ENCODE measurements around the gene OPN5.

Gene OPN5

GRCh38 chr6:47787620-47788497 lies 6.0 kb downstream of the OPN5 start:
- no peak for TF ChIP-seq OSR1 (CRISPR knock-in tag; IDR thresholded peaks at IDR 0.05)
- TF ChIP-seq ZNF565 (CRISPR knock-in tag; conservative IDR thresholded peaks at IDR 0.05; ENCODE audit: low read depth) = no peak
- TF ChIP-seq GLIS3 (CRISPR knock-in tag; IDR thresholded peaks at IDR 0.05) = no peak
- TF ChIP-seq ZFP3 (CRISPR knock-in tag; IDR thresholded peaks at IDR 0.05) = no peak
- no peak for TF ChIP-seq ZC3H10 (CRISPR knock-in tag; IDR thresholded peaks at IDR 0.05)
- TF ChIP-seq PATZ1 (CRISPR knock-in tag; IDR thresholded peaks at IDR 0.05; ENCODE audit: borderline replicate concordance) = no peak
- TF ChIP-seq ESRRG (CRISPR knock-in tag; IDR thresholded peaks at IDR 0.05) = no peak
- peak; percentile 94 for ATAC-seq

- TF ChIP-seq ARNTL (CRISPR knock-in tag; IDR thresholded peaks at IDR 0.05; ENCODE audit: borderline replicate concordance, low read depth) (no peak), TCF4 (CRISPR knock-in tag; IDR thresholded peaks at IDR 0.05; ENCODE audit: borderline replicate concordance) (no peak), ESRRG (CRISPR knock-in tag; IDR thresholded peaks at IDR 0.05) (no peak), ISL1 (CRISPR knock-in tag; IDR thresholded peaks at IDR 0.05) (no peak)
- peak; percentile 44 for ATAC-seq
Measured at GRCh38 chr6:47788498-47788884, 6.7 kb downstream of the OPN5 start.

GRCh38 chr6:47789553-47789952 lies 7.7 kb downstream of the OPN5 start:
- TF ChIP-seq ARNTL (CRISPR knock-in tag; IDR thresholded peaks at IDR 0.05; ENCODE audit: borderline replicate concordance, low read depth) (no peak), POU6F1 (CRISPR knock-in tag; IDR thresholded peaks at IDR 0.05; ENCODE audit: borderline replicate concordance, low read depth) (no peak), OSR1 (CRISPR knock-in tag; IDR thresholded peaks at IDR 0.05) (no peak), ZNF8 (CRISPR knock-in tag; IDR thresholded peaks at IDR 0.05) (no peak), ZFP3 (CRISPR knock-in tag; IDR thresholded peaks at IDR 0.05) (no peak), ESRRG (CRISPR knock-in tag; IDR thresholded peaks at IDR 0.05) (no peak), RARB (CRISPR knock-in tag; IDR thresholded peaks at IDR 0.05) (no peak), ISL1 (CRISPR knock-in tag; IDR thresholded peaks at IDR 0.05) (no peak), TSHZ2 (CRISPR knock-in tag; IDR thresholded peaks at IDR 0.05) (no peak), TCF4 (CRISPR knock-in tag; IDR thresholded peaks at IDR 0.05; ENCODE audit: borderline replicate concordance) (no peak), TOX (CRISPR knock-in tag; IDR thresholded peaks at IDR 0.05; ENCODE audit: borderline replicate concordance) (no peak), CREB5 (CRISPR knock-in tag; IDR thresholded peaks at IDR 0.05; ENCODE audit: low read depth) (no peak), ZNF70 (CRISPR knock-in tag; IDR thresholded peaks at IDR 0.05) (no peak), BACH2 (CRISPR knock-in tag; IDR thresholded peaks at IDR 0.05; ENCODE audit: borderline replicate concordance) (no peak)
- no peak for ATAC-seq

- no peak for ATAC-seq
- no peak for TF ChIP-seq PPARA (CRISPR knock-in tag; IDR thresholded peaks at IDR 0.05; ENCODE audit: borderline replicate concordance)
- TF ChIP-seq OSR1 (CRISPR knock-in tag; IDR thresholded peaks at IDR 0.05) = no peak
- TF ChIP-seq ZNF70 (CRISPR knock-in tag; IDR thresholded peaks at IDR 0.05) = no peak
- no peak for TF ChIP-seq TSHZ2 (CRISPR knock-in tag; IDR thresholded peaks at IDR 0.05)
- TF ChIP-seq ZFP3 (CRISPR knock-in tag; IDR thresholded peaks at IDR 0.05) = no peak
- TF ChIP-seq TCF4 (CRISPR knock-in tag; IDR thresholded peaks at IDR 0.05; ENCODE audit: borderline replicate concordance) = no peak
- no peak for TF ChIP-seq GLIS3 (CRISPR knock-in tag; IDR thresholded peaks at IDR 0.05)
- no peak for TF ChIP-seq POU6F1 (CRISPR knock-in tag; IDR thresholded peaks at IDR 0.05; ENCODE audit: borderline replicate concordance, low read depth)
- TF ChIP-seq ARNTL (CRISPR knock-in tag; IDR thresholded peaks at IDR 0.05; ENCODE audit: borderline replicate concordance, low read depth) = no peak
- TF ChIP-seq ZC3H10 (CRISPR knock-in tag; IDR thresholded peaks at IDR 0.05) = no peak
- no peak for TF ChIP-seq ISL1 (CRISPR knock-in tag; IDR thresholded peaks at IDR 0.05)
- no peak for TF ChIP-seq TOX (CRISPR knock-in tag; IDR thresholded peaks at IDR 0.05; ENCODE audit: borderline replicate concordance)
Measured at GRCh38 chr6:47792216-47792733, 10.4 kb downstream of the OPN5 start.

Data from SK-N-SH treated with all-trans-retinoic acid at 6 μM for 48 hours (cell line).